KMS-11 (cell line): Measurements from ENCODE around the gene JAM3.

ENCODE experiments used
- H2AFZ ChIP-seq: fragments of 200-600 bp; sonication (generic); 2 replicates; pipeline ENCODE4 v1.6.1; 2016; ENCODE audit warnings: antibody characterized with exemption, mixed run types, low read depth
- H3K27ac ChIP-seq: fragments of 200-600 bp; sonication (generic); 2 replicates; pipeline ENCODE4 v1.6.1; 2016; ENCODE audit warnings: mild to moderate bottlenecking, mixed run types
- H3K27me3 ChIP-seq: fragments of 200-600 bp; sonication (generic); 2 replicates; pipeline ENCODE4 v1.6.1; 2017; ENCODE audit warnings: mild to moderate bottlenecking, low read depth, mixed run types, moderate library complexity; ENCODE audit not compliant: insufficient read depth
- H3K36me3 ChIP-seq: fragments of 200-600 bp; sonication (generic); 2 replicates; pipeline ENCODE4 v1.6.1; 2017; ENCODE audit warnings: mild to moderate bottlenecking, mixed run types; ENCODE audit not compliant: insufficient read depth
- H3K4me1 ChIP-seq: fragments of 200-600 bp; sonication (generic); 2 replicates; pipeline ENCODE4 v1.6.1; 2016; ENCODE audit warnings: mild to moderate bottlenecking, low read depth, mixed run types; ENCODE audit not compliant: poor library complexity, severe bottlenecking
- H3K4me2 ChIP-seq: fragments of 200-600 bp; sonication (generic); 2 replicates; pipeline ENCODE4 v1.7.0; 2016; ENCODE audit warnings: mild to moderate bottlenecking, mixed run types
- H3K4me3 ChIP-seq: fragments of 200-600 bp; sonication (generic); IDR thresholded peaks from 2 replicates; pipeline ENCODE4 v1.6.1; 2017; ENCODE audit warnings: low read depth, low read length, mixed read lengths; ENCODE audit not compliant: insufficient read depth
- H3K79me2 ChIP-seq: fragments of 200-600 bp; sonication (generic); 2 replicates; pipeline ENCODE4 v1.6.1; 2016; ENCODE audit warnings: low read depth, mixed run types; ENCODE audit not compliant: insufficient read depth
- H3K9ac ChIP-seq: fragments of 200-600 bp; sonication (generic); 2 replicates; pipeline ENCODE4 v1.6.1; 2016; ENCODE audit warnings: mild to moderate bottlenecking, mixed run types
- H4K20me1 ChIP-seq: fragments of 200-600 bp; sonication (generic); 2 replicates; pipeline ENCODE4 v1.6.1; 2016; ENCODE audit warnings: mild to moderate bottlenecking, mixed run types; ENCODE audit not compliant: insufficient read depth
- TF ChIP-seq, protein P1 (sequence below): fragments of 200-600 bp; sonication (generic); conservative IDR thresholded peaks from 2 replicates; pipeline ENCODE4 v1.6.1; 2017; ENCODE audit warnings: low read depth, mild to moderate bottlenecking, antibody characterized with exemption, low read length, moderate library complexity, mixed read lengths

The JAM3 gene

DNA sequence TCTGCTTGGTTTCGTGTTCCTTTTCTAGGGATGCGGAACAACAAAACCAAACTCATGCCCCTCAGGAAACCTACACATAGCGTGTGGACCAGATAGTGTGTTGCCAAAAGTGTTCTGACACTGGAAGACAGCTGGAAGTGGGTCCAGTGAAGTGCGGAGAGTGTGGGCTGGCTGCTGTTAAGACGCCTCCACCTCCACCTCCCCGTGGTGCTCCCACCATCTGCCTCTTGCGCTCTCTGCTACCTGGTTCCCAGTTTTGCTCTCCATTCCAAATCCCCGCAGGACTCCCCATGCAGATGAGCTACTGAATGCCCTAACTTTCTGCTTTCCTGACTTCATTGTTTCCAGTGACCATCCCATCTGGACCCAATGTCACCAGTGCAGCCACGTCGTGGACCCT lies 103.1 kb downstream of the JAM3 start:
- H3K9ac ChIP-seq: no peak overlapping the region
- TF ChIP-seq, protein P1, sequence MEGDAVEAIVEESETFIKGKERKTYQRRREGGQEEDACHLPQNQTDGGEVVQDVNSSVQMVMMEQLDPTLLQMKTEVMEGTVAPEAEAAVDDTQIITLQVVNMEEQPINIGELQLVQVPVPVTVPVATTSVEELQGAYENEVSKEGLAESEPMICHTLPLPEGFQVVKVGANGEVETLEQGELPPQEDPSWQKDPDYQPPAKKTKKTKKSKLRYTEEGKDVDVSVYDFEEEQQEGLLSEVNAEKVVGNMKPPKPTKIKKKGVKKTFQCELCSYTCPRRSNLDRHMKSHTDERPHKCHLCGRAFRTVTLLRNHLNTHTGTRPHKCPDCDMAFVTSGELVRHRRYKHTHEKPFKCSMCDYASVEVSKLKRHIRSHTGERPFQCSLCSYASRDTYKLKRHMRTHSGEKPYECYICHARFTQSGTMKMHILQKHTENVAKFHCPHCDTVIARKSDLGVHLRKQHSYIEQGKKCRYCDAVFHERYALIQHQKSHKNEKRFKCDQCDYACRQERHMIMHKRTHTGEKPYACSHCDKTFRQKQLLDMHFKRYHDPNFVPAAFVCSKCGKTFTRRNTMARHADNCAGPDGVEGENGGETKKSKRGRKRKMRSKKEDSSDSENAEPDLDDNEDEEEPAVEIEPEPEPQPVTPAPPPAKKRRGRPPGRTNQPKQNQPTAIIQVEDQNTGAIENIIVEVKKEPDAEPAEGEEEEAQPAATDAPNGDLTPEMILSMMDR: no peak
- H2AFZ ChIP-seq: no peak overlapping the region
- H3K27ac ChIP-seq: no peak overlapping the region
- no peaks in the 10 kb centered on the region for H3K36me3 ChIP-seq
- H3K4me2 ChIP-seq: no peak overlapping the region
- H3K4me3 ChIP-seq: no peak overlapping the region
- no peaks in the 10 kb centered on the region for H3K4me1 ChIP-seq
- H3K79me2 ChIP-seq: no peaks in the 10 kb centered on the region
- H3K27me3 ChIP-seq: no peaks in the 10 kb centered on the region
- no peaks in the 10 kb centered on the region for H4K20me1 ChIP-seq

DNA sequence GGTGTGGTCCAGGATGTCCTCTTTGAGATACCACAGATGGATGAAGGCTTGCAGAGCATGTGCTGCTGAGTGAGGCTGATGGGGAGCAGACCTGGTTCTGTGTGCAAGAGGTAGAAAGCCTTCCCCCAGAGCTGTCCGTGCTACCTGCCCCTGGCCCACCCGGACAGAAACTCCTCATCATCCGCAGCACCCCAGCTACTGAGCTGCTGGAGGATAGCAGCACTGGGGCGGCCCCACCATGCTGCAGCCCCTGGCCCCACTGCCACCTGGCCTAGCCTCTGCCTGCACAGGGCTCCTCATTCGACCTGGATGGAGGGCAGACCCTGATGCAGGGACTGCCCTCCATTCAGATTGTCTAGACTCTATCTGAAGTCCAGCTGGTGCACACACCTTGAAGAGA lies 104.4 kb downstream of the JAM3 start:
- Histone ChIP-seq H3K27me3 (no peaks in the 10 kb centered on the region), H3K27ac (no peak overlapping the region), H3K4me1 (no peaks in the 10 kb centered on the region), H3K4me2 (no peak overlapping the region), H3K79me2 (no peaks in the 10 kb centered on the region), H3K9ac (no peak overlapping the region), H2AFZ (no peak overlapping the region), H4K20me1 (no peaks in the 10 kb centered on the region), H3K36me3 (no peaks in the 10 kb centered on the region), H3K4me3 (no peak overlapping the region)
- TF ChIP-seq, protein P1: no peak

DNA sequence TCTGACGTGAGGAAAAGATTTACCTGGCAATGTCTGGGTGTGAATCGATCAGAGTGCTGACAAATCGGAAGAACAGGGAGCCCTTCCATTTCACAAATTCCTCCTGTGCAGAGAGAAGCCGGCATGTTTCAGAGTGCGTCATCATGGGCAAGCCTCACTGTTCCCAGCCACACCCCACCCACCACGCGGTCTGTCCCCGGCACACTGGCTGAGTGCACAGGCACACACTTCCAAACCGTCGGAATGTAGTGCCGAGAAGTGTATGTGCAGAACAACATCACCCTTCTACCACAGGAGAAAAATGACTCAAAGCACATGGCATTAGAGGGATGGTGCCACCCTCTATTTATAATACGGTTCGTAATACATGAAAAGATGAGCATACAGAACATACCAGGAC lies 107.4 kb downstream of the JAM3 start:
- no peak overlapping the region for H2AFZ ChIP-seq
- no peak overlapping the region for H3K4me2 ChIP-seq
- H3K4me3 ChIP-seq: no peak overlapping the region
- H3K27ac ChIP-seq: no peak overlapping the region
- H3K4me1 ChIP-seq: no peaks in the 10 kb centered on the region
- no peaks in the 10 kb centered on the region for H4K20me1 ChIP-seq
- TF ChIP-seq, protein P1: no peak
- no peaks in the 10 kb centered on the region for H3K27me3 ChIP-seq
- no peaks in the 10 kb centered on the region for H3K36me3 ChIP-seq
- H3K9ac ChIP-seq: no peak overlapping the region
- no peaks in the 10 kb centered on the region for H3K79me2 ChIP-seq

DNA sequence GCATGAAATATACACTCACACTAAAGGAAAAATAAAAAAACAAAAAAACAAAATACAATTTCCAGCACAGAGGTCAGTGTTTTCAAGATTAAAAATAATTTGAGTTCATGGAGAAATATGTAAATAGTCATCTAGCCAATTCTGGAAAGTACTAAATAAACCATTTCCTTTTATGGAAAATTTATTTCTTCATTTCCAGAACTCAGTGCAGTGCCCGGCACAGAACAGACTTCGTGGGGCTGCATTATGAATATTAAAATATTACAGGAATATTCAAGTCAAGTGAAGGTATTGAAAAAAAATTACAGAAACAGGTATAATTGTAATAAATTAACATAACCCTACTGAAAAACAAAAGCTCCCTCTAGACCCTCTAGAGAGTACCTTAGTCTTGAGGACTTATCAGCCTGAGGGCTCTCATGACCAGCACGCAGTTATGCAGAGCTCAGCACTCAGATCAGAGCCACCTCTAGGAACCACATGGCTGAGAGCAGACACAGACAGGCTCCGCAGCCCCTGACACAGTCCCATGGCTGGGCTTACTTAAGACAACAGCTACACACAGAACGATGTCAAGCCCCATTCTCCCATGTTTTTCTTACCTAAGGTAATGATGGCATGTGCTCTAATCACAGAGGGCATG lies 109.3 kb downstream of the JAM3 start:
- Histone ChIP-seq H4K20me1 (no peaks in the 10 kb centered on the region), H3K36me3 (no peaks in the 10 kb centered on the region)

More for the DNA sequence above, 109.3 kb downstream of the JAM3 start:
- no peak overlapping the region for H3K27ac ChIP-seq
- H3K9ac ChIP-seq: no peak overlapping the region
- TF ChIP-seq, protein P1: no peak
- no peak overlapping the region for H3K4me2 ChIP-seq
- H3K79me2 ChIP-seq: no peaks in the 10 kb centered on the region
- no peaks in the 10 kb centered on the region for H3K27me3 ChIP-seq
- no peaks in the 10 kb centered on the region for H3K4me1 ChIP-seq
- H3K4me3 ChIP-seq: no peak overlapping the region
- no peak overlapping the region for H2AFZ ChIP-seq
